NCI-H2107 (cell line): ENCODE data around the gene AADAT.

Experiments used
- DNase-seq: peaks from one replicate; lab custom pipeline; 2025; lab: John Stamatoyannopoulos, UW

AADAT gene

GRCh38 chr4:170030121-170030520 lies 59.6 kb downstream of the AADAT start:
- no peak for DNase-seq

GRCh38 chr4:170027181-170027829 lies 62.5 kb downstream of the AADAT start:
- peak; percentile 40 for DNase-seq

- DNase-seq: peak; percentile 37
These were observed 63.3 kb downstream of the AADAT start, which contains the start of gene MFAP3L for GRCh38 chr4:170026253-170027021. TSS of gene MFAP3L (minus strand) at chr4:170026395. CDS start at chr4:170005877, 20,518 bp downstream.

GRCh38 chr4:170025523-170026252 lies 64.1 kb downstream of the AADAT start:
- no peak for DNase-seq

GRCh38 chr4:170022211-170022610 lies 67.5 kb downstream of the AADAT start:
- no peak for DNase-seq

GRCh38 chr4:170017252-170017651 lies 72.5 kb downstream of the AADAT start:
- no peak for DNase-seq

GRCh38 chr4:170015285-170015684 lies 74.5 kb downstream of the AADAT start:
- DNase-seq: no peak

- no peak for DNase-seq
These were observed 75.3 kb downstream of the AADAT start for GRCh38 chr4:170014359-170015011.

GRCh38 chr4:170012629-170012958 lies 77.2 kb downstream of the AADAT start:
- no peak for DNase-seq

GRCh38 chr4:170011921-170012628 lies 77.7 kb downstream of the AADAT start:
- no peak for DNase-seq
